Immature natural killer cell (primary cell): ENCODE results near the gene NPC1L1. TPM values are rescaled to one million over a fixed set of nuclear protein-coding genes. Genes with fewer than 3 reads are reported as not detected.

Source experiments
- DNase-seq, 3 donors: peaks; one replicate each; pipeline ENCODE4 v3.0.0; 2022; ENCODE audit warnings: mixed read lengths in 1 of 3
- H3K27ac Mint-ChIP-seq, 6 donors: one replicate each; pipeline ENCODE4 v1.8.0; 2020; ENCODE audit warnings: mixed read lengths in 6 of 6, mild to moderate bottlenecking in 5 of 6, inconsistent platforms in 4 of 6, moderate library complexity in 3 of 6
- H3K27me3 Mint-ChIP-seq, 3 donors: one replicate each; pipeline ENCODE4 v1.8.0; 2020 to 2021; ENCODE audit warnings: low read depth in 3 of 3, mild to moderate bottlenecking in 3 of 3, mixed read lengths in 3 of 3, moderate library complexity in 3 of 3, inconsistent platforms in 1 of 3
- H3K36me3 Mint-ChIP-seq, 3 donors: one replicate each; pipeline ENCODE4 v1.8.0; 2020; ENCODE audit warnings: mixed read lengths in 3 of 3, inconsistent platforms in 2 of 3, mild to moderate bottlenecking in 2 of 3
- H3K4me1 Mint-ChIP-seq, 2 donors: one replicate each; pipeline ENCODE4 v1.8.0; 2020; ENCODE audit warnings: inconsistent platforms in 2 of 2, mild to moderate bottlenecking in 2 of 2, mixed read lengths in 2 of 2, moderate library complexity in 1 of 2
- H3K4me3 Mint-ChIP-seq, 5 donors: one replicate each; pipeline ENCODE4 v1.8.0; 2020; ENCODE audit warnings: mild to moderate bottlenecking in 5 of 5, mixed read lengths in 5 of 5, inconsistent platforms in 3 of 5, moderate library complexity in 3 of 5
- H3K9me3 Mint-ChIP-seq, 6 donors: one replicate each; pipeline ENCODE4 v1.8.0; 2020; ENCODE audit warnings: mild to moderate bottlenecking in 6 of 6, mixed read lengths in 6 of 6, inconsistent platforms in 4 of 6, moderate library complexity in 3 of 6
- polyA plus RNA-seq, 3 donors: library from polyadenylated mRNA; unstranded; fragments of 300-500 nt; fragmentation: Illumina TruSeq; gene quantifications; one replicate each; pipeline ENCODE4 v1.2.3, GENCODE V29; 2021

Gene NPC1L1
- polyA plus RNA-seq, 3 donors from 2014 or later: not detected

DNA sequence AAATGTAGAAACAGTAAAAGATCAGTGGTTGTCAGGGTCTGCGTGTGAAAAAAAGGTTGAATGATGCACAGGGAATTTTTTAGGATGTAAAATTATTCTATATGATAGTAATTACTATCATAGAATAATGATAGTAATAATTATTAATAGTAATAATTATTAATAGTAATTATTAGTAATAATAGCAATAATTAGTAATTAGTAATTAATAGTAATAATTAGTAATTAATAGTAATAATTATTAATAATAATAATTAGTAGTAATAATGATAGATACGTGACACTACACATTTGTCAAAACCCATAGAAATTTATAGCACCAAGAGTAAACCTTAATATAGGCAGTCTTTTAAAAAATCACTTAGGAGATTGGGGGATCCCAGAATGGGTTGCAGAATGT, 46.2 kb downstream of the NPC1L1 start:
- no peak overlapping the region for H3K27ac Mint-ChIP-seq
- H3K27me3 Mint-ChIP-seq: peaks cover 8 to 14% (median 10%) of the 10 kb centered on the region in 3 donors
- no peaks in the 10 kb centered on the region for H3K36me3 Mint-ChIP-seq
- no peak overlapping the region for H3K4me3 Mint-ChIP-seq
- peaks cover 7 to 12% of the 10 kb centered on the region in 2 donors for H3K4me1 Mint-ChIP-seq
- no peaks in the 10 kb centered on the region for H3K9me3 Mint-ChIP-seq
- DNase-seq: no peak

DNA sequence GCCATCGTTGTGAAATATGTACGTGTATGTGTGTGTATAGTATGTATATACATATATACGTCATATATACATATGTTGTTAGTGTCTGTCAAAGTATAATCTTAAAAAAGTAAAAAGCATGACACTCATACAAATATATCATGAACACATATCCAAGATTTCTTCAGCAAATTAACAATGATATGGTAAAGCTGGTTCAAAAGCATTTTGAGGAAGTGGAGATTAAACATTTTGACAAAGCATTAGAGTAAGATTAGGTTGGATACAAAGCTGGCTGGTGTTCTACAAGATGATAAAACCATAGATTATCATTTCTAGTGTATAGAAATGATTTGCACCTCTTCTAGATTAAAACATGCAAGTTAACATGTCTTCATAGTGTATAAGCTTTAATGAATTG, 49.9 kb downstream of the NPC1L1 start:
- no peaks in the 10 kb centered on the region for H3K9me3 Mint-ChIP-seq
- H3K36me3 Mint-ChIP-seq: peaks cover 0 to 4% (median 0%) of the 10 kb centered on the region in 3 donors
- H3K27me3 Mint-ChIP-seq: peaks cover 9 to 12% (median 9%) of the 10 kb centered on the region in 3 donors
- peak overlapping the region; percentile 85 to 95 (median 92) for H3K4me3 Mint-ChIP-seq
- peak overlapping the region; percentile 77 to 93 (median 92) for H3K27ac Mint-ChIP-seq
- peaks cover 33 to 43% of the 10 kb centered on the region in 2 donors for H3K4me1 Mint-ChIP-seq
- DNase-seq: no peak

- H3K36me3 Mint-ChIP-seq: peaks cover 0 to 4% (median 3%) of the 10 kb centered on the region in 3 donors
Measured at GRCh38 chr7:44490351-44491200, 50.6 kb downstream of the NPC1L1 start, which contains the start of gene NUDCD3. Gene NUDCD3, minus strand, starts transcription at chr7:44490658. Its CDS starts 58 bp downstream, at chr7:44490600.

DNA sequence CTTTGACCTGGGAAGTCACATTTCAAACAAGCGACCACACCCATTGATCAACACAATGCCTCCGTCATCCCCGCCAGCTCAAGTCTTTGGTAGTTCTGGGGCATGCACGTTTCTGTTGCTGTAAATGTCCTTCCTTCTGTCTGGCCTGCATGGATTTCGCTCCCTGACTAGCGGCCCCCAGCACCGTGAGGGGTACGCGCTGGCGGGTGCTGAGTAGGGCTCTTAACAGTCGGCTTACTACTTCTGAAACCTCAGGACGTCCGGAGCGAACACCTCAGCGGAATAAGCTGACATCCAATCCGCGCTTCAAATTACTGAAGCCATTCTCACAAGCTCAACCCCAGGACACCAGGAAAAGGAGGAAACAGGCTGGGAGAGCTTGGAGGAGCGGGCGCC, 51.2 kb downstream of the NPC1L1 start:
- no peak for DNase-seq
- peak overlapping the region; percentile 77 to 97 (median 96) for H3K27ac Mint-ChIP-seq
- no peaks in the 10 kb centered on the region for H3K9me3 Mint-ChIP-seq
- peak overlapping the region; percentile 85 to 95 (median 92) for H3K4me3 Mint-ChIP-seq
- H3K4me1 Mint-ChIP-seq: peaks cover 37 to 55% of the 10 kb centered on the region in 2 donors
- H3K27me3 Mint-ChIP-seq: peaks cover 4 to 12% (median 9%) of the 10 kb centered on the region in 3 donors
- H3K36me3 Mint-ChIP-seq: peaks cover 3 to 7% (median 6%) of the 10 kb centered on the region in 3 donors

More at GRCh38 chr7:44490351-44491200, 50.6 kb downstream of the NPC1L1 start, which contains the start of gene NUDCD3:
- no peaks in the 10 kb centered on the region for H3K9me3 Mint-ChIP-seq
- peaks cover 37 to 49% of the 10 kb centered on the region in 2 donors for H3K4me1 Mint-ChIP-seq
- peak within 1 kb of the TSS; percentile 85 to 95 (median 92) for H3K4me3 Mint-ChIP-seq
- peaks cover 4 to 12% (median 9%) of the 10 kb centered on the region in 3 donors for H3K27me3 Mint-ChIP-seq
- peak within 1 kb of the TSS; percentile 77 to 97 (median 96) for H3K27ac Mint-ChIP-seq
- DNase-seq: peak; percentile 80 to 82 (median 81)

- Mint-ChIP-seq H3K36me3 (peaks cover 13 to 15% (median 14%) of the 10 kb centered on the region in 3 donors), H3K27ac (peak overlapping the region in 5 of 6 donors; percentile 9 to 97 (median 95)), H3K9me3 (no peaks in the 10 kb centered on the region), H3K27me3 (peaks cover 0 to 7% (median 6%) of the 10 kb centered on the region in 3 donors), H3K4me1 (peaks cover 38 to 65% of the 10 kb centered on the region in 2 donors), H3K4me3 (peak overlapping the region in 4 of 5 donors; percentile 85 to 95 (median 90))
- no peak for DNase-seq
Measured at GRCh38 chr7:44488955-44489354, 52.2 kb downstream of the NPC1L1 start.

DNA sequence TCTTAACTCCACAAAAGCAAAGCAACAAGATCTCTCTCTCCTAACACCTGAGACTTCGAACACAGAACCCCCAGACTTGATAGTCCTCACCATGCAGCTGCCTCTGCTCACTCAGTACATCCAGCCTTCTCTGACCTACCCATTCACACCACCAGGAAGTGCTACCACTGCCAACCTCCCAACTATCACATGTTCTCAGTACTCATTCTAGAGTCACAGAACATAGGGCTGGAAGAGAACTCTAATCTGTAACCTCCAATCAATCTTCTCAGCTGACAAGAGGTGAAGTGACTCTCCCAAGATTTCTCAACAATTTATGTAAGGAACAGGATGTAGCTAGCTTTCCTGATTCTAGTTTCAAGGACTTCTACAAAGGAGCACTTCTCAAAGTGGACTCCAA, 54.4 kb downstream of the NPC1L1 start:
- H3K9me3 Mint-ChIP-seq: peaks cover 0 to 9% (median 0%) of the 10 kb centered on the region in 6 donors
- peak overlapping the region in 2 of 6 donors; percentile 11 to 63 for H3K27ac Mint-ChIP-seq

GRCh38 chr7:44486001-44486400, 55.1 kb downstream of the NPC1L1 start:
- Mint-ChIP-seq H3K4me3 (peak overlapping the region in 1 of 5 donors; percentile 19), H3K27me3 (peaks cover 0 to 8% (median 6%) of the 10 kb centered on the region in 3 donors), H3K36me3 (peaks cover 35 to 39% (median 37%) of the 10 kb centered on the region in 3 donors), H3K9me3 (peaks cover 0 to 9% (median 0%) of the 10 kb centered on the region in 6 donors), H3K4me1 (peaks cover 40 to 78% of the 10 kb centered on the region in 2 donors), H3K27ac (peak overlapping the region in 1 of 6 donors; percentile 56)
- DNase-seq: no peak

More for the DNA sequence above, 54.4 kb downstream of the NPC1L1 start:
- Mint-ChIP-seq H3K27me3 (peaks cover 0 to 8% (median 6%) of the 10 kb centered on the region in 3 donors), H3K4me3 (no peak overlapping the region), H3K36me3 (peaks cover 33 to 35% (median 35%) of the 10 kb centered on the region in 3 donors), H3K4me1 (peaks cover 43 to 83% of the 10 kb centered on the region in 2 donors)
- DNase-seq: no peak

DNA sequence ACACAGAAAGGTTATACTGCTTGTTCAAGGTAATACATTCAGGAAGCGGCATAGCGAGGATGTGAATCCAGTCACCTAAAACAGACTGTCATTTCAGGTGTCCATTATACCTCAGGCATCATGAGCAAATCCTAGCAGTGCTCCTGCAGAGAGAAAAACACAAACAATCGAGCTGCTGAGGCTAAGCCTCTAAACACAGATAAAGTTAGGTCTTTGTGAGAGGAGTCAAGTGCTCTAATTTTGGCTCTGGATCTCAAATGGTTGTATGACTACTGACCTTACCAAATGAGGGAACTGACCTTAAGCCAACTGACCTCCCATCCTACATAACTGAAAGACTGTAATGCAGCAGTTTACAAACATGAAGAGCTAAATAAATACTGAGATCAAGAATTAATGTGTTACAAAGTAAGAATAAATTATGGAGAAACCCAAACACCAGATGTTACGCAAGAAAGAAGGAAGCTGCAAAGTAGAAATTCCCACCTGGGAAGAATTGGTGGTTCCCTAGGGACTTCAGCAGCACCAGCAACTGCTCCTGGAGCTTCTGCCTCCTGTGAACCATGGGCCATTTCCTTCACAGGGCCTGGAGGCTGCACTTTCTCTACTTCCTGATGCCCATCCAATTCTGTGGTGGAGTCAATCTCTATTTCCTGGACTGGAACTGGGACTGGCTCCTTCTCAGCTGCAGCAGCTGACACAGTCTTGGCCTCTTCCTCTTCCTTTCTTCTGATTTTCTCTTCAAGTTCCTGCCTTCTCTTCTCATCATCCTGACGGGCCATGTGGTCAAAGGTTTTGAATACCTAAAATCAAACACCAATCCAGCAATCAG, 56.4 kb downstream of the NPC1L1 start:
- Mint-ChIP-seq H3K9me3 (peaks cover 0 to 9% (median 0%) of the 10 kb centered on the region in 6 donors), H3K36me3 (peaks cover 35 to 47% (median 37%) of the 10 kb centered on the region in 3 donors), H3K27me3 (peaks cover 0 to 3% (median 1%) of the 10 kb centered on the region in 3 donors), H3K4me1 (peaks cover 33 to 68% of the 10 kb centered on the region in 2 donors), H3K27ac (peak overlapping the region in 1 of 6 donors; percentile 65), H3K4me3 (no peak overlapping the region)
- no peak for DNase-seq

GRCh38 chr7:44482502-44483485, 58.3 kb downstream of the NPC1L1 start:
- H3K27ac Mint-ChIP-seq: peak overlapping the region in 1 of 6 donors; percentile 71
- peaks cover 0 to 1% (median 0%) of the 10 kb centered on the region in 3 donors for H3K27me3 Mint-ChIP-seq
- peaks cover 18 to 52% of the 10 kb centered on the region in 2 donors for H3K4me1 Mint-ChIP-seq
- peaks cover 40 to 55% (median 42%) of the 10 kb centered on the region in 3 donors for H3K36me3 Mint-ChIP-seq
- DNase-seq: no peak
- peaks cover 0 to 9% (median 0%) of the 10 kb centered on the region in 6 donors for H3K9me3 Mint-ChIP-seq
- H3K4me3 Mint-ChIP-seq: no peak overlapping the region

GRCh38 chr7:44477938-44478337, 63.2 kb downstream of the NPC1L1 start:
- DNase-seq: no peak
- peaks cover 0 to 8% (median 0%) of the 10 kb centered on the region in 6 donors for H3K9me3 Mint-ChIP-seq
- H3K36me3 Mint-ChIP-seq: peaks cover 19 to 60% (median 25%) of the 10 kb centered on the region in 3 donors
- H3K4me3 Mint-ChIP-seq: no peak overlapping the region
- H3K27ac Mint-ChIP-seq: no peak overlapping the region
- H3K27me3 Mint-ChIP-seq: peaks cover 0 to 1% (median 0%) of the 10 kb centered on the region in 3 donors
- H3K4me1 Mint-ChIP-seq: peaks cover 6 to 24% of the 10 kb centered on the region in 2 donors

- Mint-ChIP-seq H3K9me3 (peaks cover 0 to under 1% (median 0%) of the 10 kb centered on the region in 6 donors), H3K27me3 (no peaks in the 10 kb centered on the region), H3K4me1 (peaks cover 3 to 17% of the 10 kb centered on the region in 2 donors), H3K27ac (peak overlapping the region in 3 of 6 donors; percentile 53 to 76 (median 62)), H3K36me3 (peaks cover 12 to 60% (median 23%) of the 10 kb centered on the region in 3 donors), H3K4me3 (no peak overlapping the region)
- peak; percentile 70 to 77 (median 73) for DNase-seq
Measured at GRCh38 chr7:44477063-44477830, 63.9 kb downstream of the NPC1L1 start.
